ACC112 (cell line): Measurements from ENCODE around the gene TNFRSF12A.

ENCODE experiments used
- H2AFZ ChIP-seq: fragments of 200-600 bp; sonication (generic); one replicate; pipeline ENCODE4 v1.6.0; 2017; ENCODE audit warnings: antibody characterized with exemption, low read length; ENCODE audit not compliant: unreplicated experiment
- H3K27ac ChIP-seq: fragments of 200-600 bp; sonication (generic); 2 replicates; pipeline ENCODE4 v1.5.1; 2014; ENCODE audit warnings: low read depth, mild to moderate bottlenecking, antibody characterized with exemption, low read length, moderate library complexity
- H3K27me3 ChIP-seq: fragments of 200-600 bp; sonication (generic); 2 replicates; pipeline ENCODE4 v1.6.1; 2014; ENCODE audit warnings: mild to moderate bottlenecking, antibody characterized with exemption, low read length, moderate library complexity, mixed read lengths; ENCODE audit not compliant: insufficient read depth
- H3K36me3 ChIP-seq: fragments of 200-600 bp; sonication (generic); 2 replicates; pipeline ENCODE4 v1.6.1; 2016; ENCODE audit warnings: mild to moderate bottlenecking, antibody characterized with exemption, low read length, moderate library complexity, mixed read lengths; ENCODE audit not compliant: insufficient read depth
- H3K4me1 ChIP-seq: fragments of 200-600 bp; sonication (generic); one replicate; pipeline ENCODE4 v1.6.1; 2016; ENCODE audit warnings: low read length, mixed read lengths; ENCODE audit not compliant: insufficient read depth, unreplicated experiment, control insufficient read depth
- H3K4me3 ChIP-seq: fragments of 200-600 bp; sonication (generic); 2 replicates; pipeline ENCODE4 v1.5.1; 2014; ENCODE audit warnings: mild to moderate bottlenecking, low read depth, low read length
- H3K79me2 ChIP-seq: fragments of 200-600 bp; sonication (generic); one replicate; pipeline ENCODE4 v1.6.0; 2016; ENCODE audit warnings: low read length; ENCODE audit not compliant: control insufficient read depth, unreplicated experiment, insufficient read depth

Gene TNFRSF12A

GRCh38 chr16:3027983-3028715 is 8.0 kb downstream of the TNFRSF12A start:
- no peak overlapping the region for H2AFZ ChIP-seq
- H3K36me3 ChIP-seq = no peaks in the 10 kb centered on the region
- H3K4me3 ChIP-seq = no peak overlapping the region
- H3K79me2 ChIP-seq = no peaks in the 10 kb centered on the region
- H3K27ac ChIP-seq = no peak overlapping the region
- peaks cover 7% of the 10 kb centered on the region for H3K27me3 ChIP-seq
- peaks cover 3% of the 10 kb centered on the region for H3K4me1 ChIP-seq

- Histone ChIP-seq H3K27me3 (peaks cover 13% of the 10 kb centered on the region), H3K4me1 (no peaks in the 10 kb centered on the region), H3K36me3 (no peaks in the 10 kb centered on the region), H3K27ac (no peak overlapping the region), H2AFZ (no peak overlapping the region), H3K4me3 (no peak overlapping the region), H3K79me2 (no peaks in the 10 kb centered on the region)
These were observed 8.7 kb downstream of the TNFRSF12A start for GRCh38 chr16:3028716-3029319.

GRCh38 chr16:3029491-3030221 is 9.5 kb downstream of the TNFRSF12A start:
- Histone ChIP-seq H3K4me1 (no peaks in the 10 kb centered on the region), H3K79me2 (no peaks in the 10 kb centered on the region), H3K27ac (no peak overlapping the region), H3K4me3 (no peak overlapping the region), H3K36me3 (no peaks in the 10 kb centered on the region), H3K27me3 (peaks cover 18% of the 10 kb centered on the region), H2AFZ (no peak overlapping the region)

DNA sequence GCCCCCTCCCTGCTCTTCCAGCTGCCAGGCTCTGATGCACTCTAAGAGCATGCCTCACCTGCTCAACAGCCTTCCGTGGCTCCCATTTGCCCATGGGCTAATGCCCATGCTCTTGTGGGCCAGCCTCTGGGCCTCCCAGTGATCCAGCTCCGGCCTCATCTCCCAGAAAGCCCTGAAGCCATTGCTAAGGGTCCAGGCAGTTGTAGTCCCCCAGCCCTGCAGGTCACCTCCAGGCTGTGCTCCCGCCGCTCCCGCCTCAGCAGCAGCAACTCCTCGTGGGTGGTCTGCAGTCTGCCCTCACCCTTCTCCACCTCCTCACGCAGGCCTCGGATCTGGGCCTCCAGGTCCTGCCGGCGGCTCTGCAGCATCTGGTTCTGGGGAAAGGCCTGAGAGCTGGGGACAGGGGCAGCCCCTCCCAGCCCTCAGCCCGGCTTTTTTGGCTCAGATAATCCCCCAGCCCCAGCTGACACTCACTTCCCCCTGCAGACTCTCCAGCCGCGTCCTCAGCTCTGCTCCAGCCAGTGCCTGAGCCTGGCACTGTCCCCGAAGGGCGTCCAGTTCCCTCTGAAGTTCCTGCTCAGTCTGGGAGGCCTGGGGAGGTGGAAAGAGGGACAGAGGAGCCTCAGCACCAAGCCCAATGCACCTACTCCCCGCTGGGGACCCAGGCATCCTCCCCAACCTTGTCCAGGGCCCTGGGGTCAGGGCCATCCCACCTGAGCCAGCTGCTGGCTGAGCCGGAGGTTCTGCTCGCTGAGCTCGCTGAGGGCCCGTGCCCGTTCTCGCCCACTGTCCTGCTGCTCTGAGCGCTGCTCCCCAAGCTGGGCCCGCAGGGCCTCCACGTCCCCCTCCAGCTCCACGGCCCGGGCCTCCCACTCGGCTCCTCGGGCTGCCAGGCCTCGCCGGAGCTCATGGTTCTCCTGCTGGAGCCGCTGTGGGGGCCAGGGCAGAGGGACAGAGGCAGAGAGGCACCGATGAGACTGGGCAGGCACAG is 10.3 kb downstream of the TNFRSF12A start:
- Histone ChIP-seq H3K27ac (no peak overlapping the region), H3K36me3 (no peaks in the 10 kb centered on the region), H3K4me1 (no peaks in the 10 kb centered on the region), H2AFZ (no peak overlapping the region), H3K4me3 (no peak overlapping the region), H3K79me2 (no peaks in the 10 kb centered on the region), H3K27me3 (peaks cover 23% of the 10 kb centered on the region)

- Histone ChIP-seq H3K4me1 (no peaks in the 10 kb centered on the region), H3K4me3 (no peak overlapping the region), H3K36me3 (no peaks in the 10 kb centered on the region), H3K79me2 (no peaks in the 10 kb centered on the region), H2AFZ (no peak overlapping the region), H3K27me3 (peaks cover 44% of the 10 kb centered on the region), H3K27ac (no peak overlapping the region)
These were observed 12.5 kb downstream of the TNFRSF12A start for GRCh38 chr16:3032624-3033023.

GRCh38 chr16:3035289-3035971 is 15.3 kb downstream of the TNFRSF12A start:
- no peaks in the 10 kb centered on the region for H3K36me3 ChIP-seq
- no peak overlapping the region for H3K4me3 ChIP-seq
- H3K27me3 ChIP-seq = peaks cover 58% of the 10 kb centered on the region
- H3K4me1 ChIP-seq = no peaks in the 10 kb centered on the region
- H3K27ac ChIP-seq = no peak overlapping the region
- H3K79me2 ChIP-seq = no peaks in the 10 kb centered on the region
- H2AFZ ChIP-seq = no peak overlapping the region

DNA sequence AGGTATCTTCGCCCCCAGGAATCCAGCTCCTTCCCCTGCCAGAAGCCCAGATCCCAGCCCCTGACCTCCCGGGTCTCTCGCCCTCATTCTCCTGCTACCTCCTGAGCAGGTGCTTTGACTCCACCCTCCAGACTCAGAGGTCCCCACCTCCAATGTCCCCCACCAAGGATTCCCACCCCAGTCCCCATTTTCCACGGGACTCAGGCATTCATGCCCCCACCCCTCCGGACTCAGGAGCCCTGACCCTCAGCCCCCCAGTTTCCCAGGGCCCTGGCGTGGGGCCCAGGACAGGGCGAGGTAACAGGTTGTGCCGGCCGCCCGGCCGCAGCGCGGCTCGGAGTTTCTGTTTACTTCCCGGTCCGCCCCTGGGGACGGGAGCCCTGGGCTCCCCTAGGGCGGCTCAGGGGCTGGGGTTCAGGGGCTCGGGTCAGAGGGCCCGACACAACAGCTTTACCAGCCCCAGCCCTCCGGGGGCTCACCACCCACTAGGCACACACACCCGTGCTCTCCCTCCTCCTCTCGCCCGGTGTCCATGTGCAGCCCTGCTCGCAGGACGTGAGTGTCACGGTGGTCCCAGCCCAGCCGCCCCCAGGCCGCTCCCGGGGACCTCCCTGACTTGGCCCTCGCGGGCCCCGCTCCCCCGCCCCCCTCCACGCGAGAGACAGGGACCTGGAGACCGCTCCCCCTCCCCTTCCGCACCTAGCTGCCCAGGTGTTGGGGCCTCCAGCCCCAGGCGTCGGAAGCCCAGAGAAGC is 16.0 kb downstream of the TNFRSF12A start:
- Histone ChIP-seq H3K4me3 (no peak overlapping the region), H3K36me3 (no peaks in the 10 kb centered on the region), H3K27ac (no peak overlapping the region), H3K4me1 (no peaks in the 10 kb centered on the region), H3K79me2 (no peaks in the 10 kb centered on the region), H2AFZ (no peak overlapping the region), H3K27me3 (peaks cover 58% of the 10 kb centered on the region)

- H2AFZ ChIP-seq = no peak within 1 kb of the TSS
- no peaks in the 10 kb centered on the region for H3K79me2 ChIP-seq
- H3K36me3 ChIP-seq = no peaks in the 10 kb centered on the region
- no peaks in the 10 kb centered on the region for H3K4me1 ChIP-seq
- H3K4me3 ChIP-seq = no peak within 1 kb of the TSS
- no peak within 1 kb of the TSS for H3K27ac ChIP-seq
- peaks cover 58% of the 10 kb centered on the region for H3K27me3 ChIP-seq
These were observed 16.7 kb downstream of the TNFRSF12A start, which contains the start of gene BICDL2 for GRCh38 chr16:3036726-3037315. TSS of gene BICDL2 (minus strand) at chr16:3036944. CDS start at chr16:3035496, 1,448 bp downstream.

- no peak overlapping the region for H3K4me3 ChIP-seq
- H3K4me1 ChIP-seq = no peaks in the 10 kb centered on the region
- H3K36me3 ChIP-seq = no peaks in the 10 kb centered on the region
These were observed 18.1 kb downstream of the TNFRSF12A start for GRCh38 chr16:3038256-3038655.

More at GRCh38 chr16:3038256-3038655, 18.1 kb downstream of the TNFRSF12A start:
- Histone ChIP-seq H3K27me3 (peaks cover 50% of the 10 kb centered on the region), H3K79me2 (no peaks in the 10 kb centered on the region), H2AFZ (no peak overlapping the region), H3K27ac (no peak overlapping the region)
